Measurements from ENCODE around the gene NUDT3. TPM values are rescaled to one million over a fixed set of nuclear protein-coding genes. Genes with fewer than 3 reads are reported as not detected.
A peak's percentile ranks its signal among the peaks of the same experiment; 100 is the strongest.

NUDT3 gene
- total and polyA plus RNA-seq, 9 of the 15 experiments (the other 6 are each of a cell fraction or from before 2014, with no cell fraction given) = 5.4 to 81.2 (median 56.4) TPM

DNA sequence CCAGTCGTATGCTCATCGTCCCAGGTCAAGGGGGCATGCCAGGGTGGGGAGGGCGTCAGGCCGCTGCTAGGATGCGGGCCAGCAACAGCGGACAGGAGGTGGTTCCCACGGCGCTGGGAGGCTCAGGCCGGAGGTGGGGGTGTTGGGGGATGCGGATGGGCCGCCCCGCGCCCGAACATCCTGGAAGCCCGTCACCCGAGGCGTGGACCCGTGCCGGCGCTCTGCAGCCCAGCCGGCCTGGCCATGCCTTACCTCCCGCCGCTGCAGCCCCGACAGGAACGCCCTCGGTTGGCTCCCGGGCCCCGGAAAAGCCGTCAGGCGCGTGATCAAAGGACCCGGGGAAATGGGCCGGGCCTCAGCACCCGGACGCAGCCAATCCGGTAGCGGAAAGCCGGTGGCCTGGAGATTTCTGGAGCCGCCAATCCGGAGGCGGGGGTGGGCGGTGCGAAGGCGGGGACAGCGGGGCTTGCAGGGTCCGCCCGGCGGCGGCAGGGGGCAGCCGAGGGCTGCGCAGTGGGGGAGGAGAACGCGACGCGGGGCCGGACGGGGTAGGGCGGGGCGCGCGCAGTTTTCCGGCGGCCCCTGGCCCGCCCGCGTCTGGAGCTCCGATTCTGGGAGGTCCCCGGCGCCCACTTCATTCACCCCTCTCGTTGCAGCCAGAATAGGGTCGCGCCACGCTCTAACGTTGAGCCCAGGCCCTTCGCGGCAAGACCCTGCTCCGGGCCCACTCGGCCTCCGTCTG is 143.6 kb downstream of the NUDT3 start, which contains the start of gene SMIM29 (continued):
- TF ChIP-seq CTBP1 (IDR thresholded peaks at IDR 0.05; ENCODE audit: borderline replicate concordance) (peak; percentile 48; the same call in 1 of the 2 replicates), CHD4 (IDR thresholded peaks at IDR 0.05; ENCODE audit: insufficient read depth, insufficient replicate concordance, low read depth, low read length, poor library complexity, severe bottlenecking) (no peak), BRCA1 (IDR thresholded peaks at IDR 0.05) (no peak), BRCA1 (CRISPR knock-in tag; IDR thresholded peaks at IDR 0.05) (no peak)
- TF ChIP-seq, protein P1, sequence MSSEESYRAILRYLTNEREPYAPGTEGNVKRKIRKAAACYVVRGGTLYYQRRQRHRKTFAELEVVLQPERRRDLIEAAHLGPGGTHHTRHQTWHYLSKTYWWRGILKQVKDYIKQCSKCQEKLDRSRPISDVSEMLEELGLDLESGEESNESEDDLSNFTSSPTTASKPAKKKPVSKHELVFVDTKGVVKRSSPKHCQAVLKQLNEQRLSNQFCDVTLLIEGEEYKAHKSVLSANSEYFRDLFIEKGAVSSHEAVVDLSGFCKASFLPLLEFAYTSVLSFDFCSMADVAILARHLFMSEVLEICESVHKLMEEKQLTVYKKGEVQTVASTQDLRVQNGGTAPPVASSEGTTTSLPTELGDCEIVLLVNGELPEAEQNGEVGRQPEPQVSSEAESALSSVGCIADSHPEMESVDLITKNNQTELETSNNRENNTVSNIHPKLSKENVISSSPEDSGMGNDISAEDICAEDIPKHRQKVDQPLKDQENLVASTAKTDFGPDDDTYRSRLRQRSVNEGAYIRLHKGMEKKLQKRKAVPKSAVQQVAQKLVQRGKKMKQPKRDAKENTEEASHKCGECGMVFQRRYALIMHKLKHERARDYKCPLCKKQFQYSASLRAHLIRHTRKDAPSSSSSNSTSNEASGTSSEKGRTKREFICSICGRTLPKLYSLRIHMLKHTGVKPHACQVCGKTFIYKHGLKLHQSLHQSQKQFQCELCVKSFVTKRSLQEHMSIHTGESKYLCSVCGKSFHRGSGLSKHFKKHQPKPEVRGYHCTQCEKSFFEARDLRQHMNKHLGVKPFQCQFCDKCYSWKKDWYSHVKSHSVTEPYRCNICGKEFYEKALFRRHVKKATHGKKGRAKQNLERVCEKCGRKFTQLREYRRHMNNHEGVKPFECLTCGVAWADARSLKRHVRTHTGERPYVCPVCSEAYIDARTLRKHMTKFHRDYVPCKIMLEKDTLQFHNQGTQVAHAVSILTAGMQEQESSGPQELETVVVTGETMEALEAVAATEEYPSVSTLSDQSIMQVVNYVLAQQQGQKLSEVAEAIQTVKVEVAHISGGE (CRISPR knock-in tag; IDR thresholded peaks at IDR 0.05) = peak in 1 of 3 experiments; percentile 25; a peak in 1 of 6 replicates
- TF ChIP-seq, protein P2, sequence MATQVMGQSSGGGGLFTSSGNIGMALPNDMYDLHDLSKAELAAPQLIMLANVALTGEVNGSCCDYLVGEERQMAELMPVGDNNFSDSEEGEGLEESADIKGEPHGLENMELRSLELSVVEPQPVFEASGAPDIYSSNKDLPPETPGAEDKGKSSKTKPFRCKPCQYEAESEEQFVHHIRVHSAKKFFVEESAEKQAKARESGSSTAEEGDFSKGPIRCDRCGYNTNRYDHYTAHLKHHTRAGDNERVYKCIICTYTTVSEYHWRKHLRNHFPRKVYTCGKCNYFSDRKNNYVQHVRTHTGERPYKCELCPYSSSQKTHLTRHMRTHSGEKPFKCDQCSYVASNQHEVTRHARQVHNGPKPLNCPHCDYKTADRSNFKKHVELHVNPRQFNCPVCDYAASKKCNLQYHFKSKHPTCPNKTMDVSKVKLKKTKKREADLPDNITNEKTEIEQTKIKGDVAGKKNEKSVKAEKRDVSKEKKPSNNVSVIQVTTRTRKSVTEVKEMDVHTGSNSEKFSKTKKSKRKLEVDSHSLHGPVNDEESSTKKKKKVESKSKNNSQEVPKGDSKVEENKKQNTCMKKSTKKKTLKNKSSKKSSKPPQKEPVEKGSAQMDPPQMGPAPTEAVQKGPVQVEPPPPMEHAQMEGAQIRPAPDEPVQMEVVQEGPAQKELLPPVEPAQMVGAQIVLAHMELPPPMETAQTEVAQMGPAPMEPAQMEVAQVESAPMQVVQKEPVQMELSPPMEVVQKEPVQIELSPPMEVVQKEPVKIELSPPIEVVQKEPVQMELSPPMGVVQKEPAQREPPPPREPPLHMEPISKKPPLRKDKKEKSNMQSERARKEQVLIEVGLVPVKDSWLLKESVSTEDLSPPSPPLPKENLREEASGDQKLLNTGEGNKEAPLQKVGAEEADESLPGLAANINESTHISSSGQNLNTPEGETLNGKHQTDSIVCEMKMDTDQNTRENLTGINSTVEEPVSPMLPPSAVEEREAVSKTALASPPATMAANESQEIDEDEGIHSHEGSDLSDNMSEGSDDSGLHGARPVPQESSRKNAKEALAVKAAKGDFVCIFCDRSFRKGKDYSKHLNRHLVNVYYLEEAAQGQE (IDR thresholded peaks at IDR 0.05; ENCODE audit: borderline replicate concordance) = peak; percentile 93
- TF ChIP-seq, protein P2 (CRISPR knock-in tag; IDR thresholded peaks at IDR 0.05; ENCODE audit: low read depth) = 0 out of 2 replicates have a peak, but pooled peaks have one; percentile 33
- TF ChIP-seq, protein P3, sequence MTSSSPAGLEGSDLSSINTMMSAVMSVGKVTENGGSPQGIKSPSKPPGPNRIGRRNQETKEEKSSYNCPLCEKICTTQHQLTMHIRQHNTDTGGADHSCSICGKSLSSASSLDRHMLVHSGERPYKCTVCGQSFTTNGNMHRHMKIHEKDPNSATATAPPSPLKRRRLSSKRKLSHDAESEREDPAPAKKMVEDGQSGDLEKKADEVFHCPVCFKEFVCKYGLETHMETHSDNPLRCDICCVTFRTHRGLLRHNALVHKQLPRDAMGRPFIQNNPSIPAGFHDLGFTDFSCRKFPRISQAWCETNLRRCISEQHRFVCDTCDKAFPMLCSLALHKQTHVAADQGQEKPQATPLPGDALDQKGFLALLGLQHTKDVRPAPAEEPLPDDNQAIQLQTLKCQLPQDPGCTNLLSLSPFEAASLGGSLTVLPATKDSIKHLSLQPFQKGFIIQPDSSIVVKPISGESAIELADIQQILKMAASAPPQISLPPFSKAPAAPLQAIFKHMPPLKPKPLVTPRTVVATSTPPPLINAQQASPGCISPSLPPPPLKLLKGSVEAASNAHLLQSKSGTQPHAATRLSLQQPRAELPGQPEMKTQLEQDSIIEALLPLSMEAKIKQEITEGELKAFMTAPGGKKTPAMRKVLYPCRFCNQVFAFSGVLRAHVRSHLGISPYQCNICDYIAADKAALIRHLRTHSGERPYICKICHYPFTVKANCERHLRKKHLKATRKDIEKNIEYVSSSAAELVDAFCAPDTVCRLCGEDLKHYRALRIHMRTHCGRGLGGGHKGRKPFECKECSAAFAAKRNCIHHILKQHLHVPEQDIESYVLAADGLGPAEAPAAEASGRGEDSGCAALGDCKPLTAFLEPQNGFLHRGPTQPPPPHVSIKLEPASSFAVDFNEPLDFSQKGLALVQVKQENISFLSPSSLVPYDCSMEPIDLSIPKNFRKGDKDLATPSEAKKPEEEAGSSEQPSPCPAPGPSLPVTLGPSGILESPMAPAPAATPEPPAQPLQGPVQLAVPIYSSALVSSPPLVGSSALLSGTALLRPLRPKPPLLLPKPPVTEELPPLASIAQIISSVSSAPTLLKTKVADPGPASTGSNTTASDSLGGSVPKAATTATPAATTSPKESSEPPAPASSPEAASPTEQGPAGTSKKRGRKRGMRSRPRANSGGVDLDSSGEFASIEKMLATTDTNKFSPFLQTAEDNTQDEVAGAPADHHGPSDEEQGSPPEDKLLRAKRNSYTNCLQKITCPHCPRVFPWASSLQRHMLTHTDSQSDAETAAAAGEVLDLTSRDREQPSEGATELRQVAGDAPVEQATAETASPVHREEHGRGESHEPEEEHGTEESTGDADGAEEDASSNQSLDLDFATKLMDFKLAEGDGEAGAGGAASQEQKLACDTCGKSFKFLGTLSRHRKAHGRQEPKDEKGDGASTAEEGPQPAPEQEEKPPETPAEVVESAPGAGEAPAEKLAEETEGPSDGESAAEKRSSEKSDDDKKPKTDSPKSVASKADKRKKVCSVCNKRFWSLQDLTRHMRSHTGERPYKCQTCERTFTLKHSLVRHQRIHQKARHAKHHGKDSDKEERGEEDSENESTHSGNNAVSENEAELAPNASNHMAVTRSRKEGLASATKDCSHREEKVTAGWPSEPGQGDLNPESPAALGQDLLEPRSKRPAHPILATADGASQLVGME (CRISPR knock-in tag; IDR thresholded peaks at IDR 0.05) = no peak; the same call in 1 of the 2 replicates
